ENCODE results near the gene NXT2. TPM values are rescaled to one million over a fixed set of nuclear protein-coding genes. Genes with fewer than 3 reads are reported as not detected.

NXT2 gene
- total and polyA plus RNA-seq, 2 experiments from 2014 or later, result 13.1 to 23.6 TPM

DNA sequence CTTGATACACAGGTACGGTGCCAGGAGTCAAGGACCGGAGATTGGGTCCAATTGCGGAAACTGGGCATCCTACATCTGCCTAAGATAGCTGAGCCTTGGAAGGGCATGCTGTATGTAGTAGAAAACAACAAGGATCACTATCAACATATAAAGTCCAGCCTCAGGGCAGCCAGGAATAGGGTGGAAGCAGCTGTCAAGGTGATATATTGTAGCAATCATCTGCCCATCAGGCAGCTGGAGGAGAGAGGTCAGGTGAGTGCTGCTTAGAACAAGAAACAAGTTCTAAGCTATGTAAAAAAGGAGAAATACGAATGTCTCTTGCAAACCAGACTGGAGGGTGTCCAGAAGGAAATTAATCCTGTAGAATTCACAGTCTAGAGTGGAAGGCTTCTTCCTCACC lies 53.5 kb downstream of the NXT2 start (continued):
- TF ChIP-seq ZNF462 (CRISPR knock-in tag; IDR thresholded peaks at IDR 0.05) (no peak), STAT1 (IDR thresholded peaks at IDR 0.05; ENCODE audit: unreplicated experiment) (no peak), POLR2AphosphoS5 (IDR thresholded peaks at IDR 0.05; ENCODE audit: low read depth) (no peak), CREB1 (CRISPR knock-in tag; IDR thresholded peaks at IDR 0.05; ENCODE audit: low read depth) (no peak), JUNB (IDR thresholded peaks at IDR 0.05; ENCODE audit: unreplicated experiment) (no peak), ZNF114 (CRISPR knock-in tag; IDR thresholded peaks at IDR 0.05) (no peak), NANOG (IDR thresholded peaks at IDR 0.05; ENCODE audit: borderline replicate concordance) (no peak), EZH2 (IDR thresholded peaks at IDR 0.05; ENCODE audit: low read depth, unreplicated experiment) (no peak), CTCF (conservative IDR thresholded peaks at IDR 0.05; ENCODE audit: low read depth in 2 of 2) (no peak)

Other genes starting within 250 kb of the NXT2 start
- 0.10 TPM in 1 of 2 replicates, not detected in the other for gene GUCY2F, start 54.8 kb upstream of the NXT2 start, total RNA-seq (2014; rRNA removed; shearing (Covaris generic))
- 0.06 TPM in 1 of 2 replicates, not detected in the other for gene GUCY2F, start 54.8 kb upstream of the NXT2 start, polyA plus RNA-seq (2016; fragmentation: Nextera tagmentation; extraction: Ambion mirVana)
- gene KCNE5, start 88.3 kb downstream of the NXT2 start, total RNA-seq (2014; rRNA removed; shearing (Covaris generic)), result 5.1 and 6.2 TPM in 2 replicates
- 4.0 and 4.1 TPM in 2 replicates for gene KCNE5, start 88.3 kb downstream of the NXT2 start, polyA plus RNA-seq (2016; fragmentation: Nextera tagmentation; extraction: Ambion mirVana)
- 70.1 and 76.3 TPM in 2 replicates for gene ACSL4, start 196.4 kb downstream of the NXT2 start, total RNA-seq (2014; rRNA removed; shearing (Covaris generic))
- gene ACSL4, start 196.4 kb downstream of the NXT2 start, polyA plus RNA-seq (2016; fragmentation: Nextera tagmentation; extraction: Ambion mirVana), result 17.8 and 19.2 TPM in 2 replicates